RWPE2 (cell line): ENCODE results near the gene BANK1.

Source experiments
- ATAC-seq: fragments of 200-7000 bp; cut with Tn5 transposase; 3 replicates; pipeline ENCODE4 v1.9.1; 2021; ENCODE audit warnings: low read depth
- DNase-seq: peaks from one replicate; pipeline ENCODE4 v3.0.0-alpha.2; 2020; ENCODE audit warnings: low spot score
- H3K27ac ChIP-seq: fragments of 450-650 bp; 2 replicates; pipeline ENCODE4 v1.5.1; 2017; ENCODE audit warnings: mild to moderate bottlenecking; ENCODE audit not compliant: poor library complexity, severe bottlenecking
- H3K27me3 ChIP-seq: fragments of 250-450 bp; sonication (Bioruptor Pico); 2 replicates; pipeline ENCODE4 v1.5.1; 2021; ENCODE audit warnings: mild to moderate bottlenecking, moderate library complexity; ENCODE audit not compliant: insufficient read depth, poor library complexity, severe bottlenecking
- H3K36me3 ChIP-seq: fragments of 250-450 bp; sonication (Bioruptor Pico); 2 replicates; pipeline ENCODE4 v1.5.1; 2020; ENCODE audit warnings: low read depth, mild to moderate bottlenecking, moderate library complexity
- H3K4me1 ChIP-seq: fragments of 250-450 bp; sonication (Bioruptor Pico); 2 replicates; pipeline ENCODE4 v1.5.1; 2021; ENCODE audit warnings: mild to moderate bottlenecking, moderate library complexity; ENCODE audit not compliant: insufficient read depth, poor library complexity, severe bottlenecking
- H3K4me3 ChIP-seq: fragments of 250-450 bp; sonication (Bioruptor Pico); 2 replicates; pipeline ENCODE4 v1.5.1; 2021; ENCODE audit warnings: mild to moderate bottlenecking, moderate library complexity; ENCODE audit not compliant: severe bottlenecking
- H3K9me3 ChIP-seq: fragments of 250-450 bp; sonication (Bioruptor Pico); 2 replicates; pipeline ENCODE4 v1.5.1; 2021; ENCODE audit warnings: mild to moderate bottlenecking, moderate library complexity; ENCODE audit not compliant: severe bottlenecking
- CTCF ChIP-seq: fragments of 450-650 bp; IDR thresholded peaks from one replicate; pipeline ENCODE4 v1.5.1; 2017; ENCODE audit warnings: mild to moderate bottlenecking, moderate library complexity; ENCODE audit not compliant: poor library complexity, severe bottlenecking

The BANK1 gene

DNA sequence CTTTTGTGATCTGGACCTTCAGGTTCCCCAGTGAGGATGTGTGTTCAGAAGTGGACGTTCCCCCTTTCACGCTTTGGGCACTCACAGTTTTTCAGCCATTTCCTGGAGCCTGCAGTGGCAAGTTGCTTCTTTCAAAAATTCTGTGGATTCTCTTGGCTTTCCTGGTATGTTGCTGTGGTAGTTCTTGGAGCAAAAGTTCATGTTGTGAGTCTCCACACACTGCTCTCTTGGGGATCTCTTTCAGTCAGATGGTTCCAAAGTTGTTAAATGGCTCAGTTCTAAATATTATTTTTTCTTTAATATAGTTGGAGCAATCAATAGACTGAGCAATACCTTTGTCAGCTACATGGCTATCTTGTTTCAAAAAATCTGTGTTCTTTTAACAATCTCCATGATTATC lies 28.5 kb upstream of the BANK1 start:
- H3K4me1 ChIP-seq: no peaks in the 10 kb centered on the region
- H3K36me3 ChIP-seq: no peaks in the 10 kb centered on the region
- DNase-seq: no peak
- H3K4me3 ChIP-seq: no peak overlapping the region
- H3K27ac ChIP-seq: no peak overlapping the region
- no peak for TF ChIP-seq CTCF
- no peak for ATAC-seq
- no peaks in the 10 kb centered on the region for H3K9me3 ChIP-seq
- no peaks in the 10 kb centered on the region for H3K27me3 ChIP-seq

- no peaks in the 10 kb centered on the region for H3K4me1 ChIP-seq
- DNase-seq (no peak), ATAC-seq (no peak)
- no peaks in the 10 kb centered on the region for H3K36me3 ChIP-seq
- no peak overlapping the region for H3K4me3 ChIP-seq
- no peak overlapping the region for H3K27ac ChIP-seq
- H3K27me3 ChIP-seq: no peaks in the 10 kb centered on the region
- no peak for TF ChIP-seq CTCF
- H3K9me3 ChIP-seq: no peaks in the 10 kb centered on the region
Observed at GRCh38 chr4:101762534-101762933, 28.0 kb upstream of the BANK1 start.

- no peaks in the 10 kb centered on the region for H3K9me3 ChIP-seq
- ATAC-seq: no peak
- H3K4me1 ChIP-seq: no peaks in the 10 kb centered on the region
- no peak for DNase-seq
- no peak overlapping the region for H3K4me3 ChIP-seq
- no peak overlapping the region for H3K27ac ChIP-seq
- no peaks in the 10 kb centered on the region for H3K36me3 ChIP-seq
- no peaks in the 10 kb centered on the region for H3K27me3 ChIP-seq
- TF ChIP-seq CTCF: no peak
Observed at GRCh38 chr4:101763576-101763975, 27.0 kb upstream of the BANK1 start.

DNA sequence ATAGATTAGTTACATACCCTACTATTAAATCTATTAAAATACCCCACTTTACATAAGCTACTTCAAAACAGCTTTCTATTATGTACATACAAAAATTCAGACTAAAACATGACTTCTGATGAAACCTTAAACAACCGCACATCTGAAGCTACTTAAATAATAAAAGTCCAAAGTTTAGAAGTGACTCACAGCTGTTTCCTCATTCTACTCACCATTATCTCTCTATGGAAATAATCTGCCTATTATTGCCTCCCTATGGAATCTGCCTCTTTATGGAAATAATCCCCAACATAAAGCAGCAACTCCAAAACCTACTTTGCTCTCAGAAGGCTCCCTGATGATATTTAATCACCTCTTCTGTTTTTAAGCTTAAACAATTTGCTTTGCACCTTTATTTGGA lies 15.7 kb upstream of the BANK1 start:
- Histone ChIP-seq H3K27me3 (no peaks in the 10 kb centered on the region), H3K4me3 (no peak overlapping the region), H3K27ac (no peak overlapping the region), H3K4me1 (no peaks in the 10 kb centered on the region), H3K36me3 (no peaks in the 10 kb centered on the region), H3K9me3 (peaks cover 2% of the 10 kb centered on the region)
- ATAC-seq (0 out of 3 replicates have a peak, but pooled peaks have one; percentile 31), DNase-seq (no peak)
- no peak for TF ChIP-seq CTCF

GRCh38 chr4:101777431-101777830 lies 13.1 kb upstream of the BANK1 start:
- ATAC-seq (no peak), DNase-seq (no peak)
- TF ChIP-seq CTCF: no peak
- Histone ChIP-seq H3K27me3 (no peaks in the 10 kb centered on the region), H3K36me3 (no peaks in the 10 kb centered on the region), H3K4me3 (no peak overlapping the region), H3K27ac (no peak overlapping the region), H3K9me3 (no peaks in the 10 kb centered on the region), H3K4me1 (no peaks in the 10 kb centered on the region)
